Measurements from ENCODE around the gene CD3D.
A peak's percentile ranks its signal among the peaks of the same experiment; 100 is the strongest.

The CD3D gene

GRCh38 chr11:118338637-118339061, 3.9 kb downstream of the CD3D start:
- DNase-seq = peak; percentile 82 to 85

DNA sequence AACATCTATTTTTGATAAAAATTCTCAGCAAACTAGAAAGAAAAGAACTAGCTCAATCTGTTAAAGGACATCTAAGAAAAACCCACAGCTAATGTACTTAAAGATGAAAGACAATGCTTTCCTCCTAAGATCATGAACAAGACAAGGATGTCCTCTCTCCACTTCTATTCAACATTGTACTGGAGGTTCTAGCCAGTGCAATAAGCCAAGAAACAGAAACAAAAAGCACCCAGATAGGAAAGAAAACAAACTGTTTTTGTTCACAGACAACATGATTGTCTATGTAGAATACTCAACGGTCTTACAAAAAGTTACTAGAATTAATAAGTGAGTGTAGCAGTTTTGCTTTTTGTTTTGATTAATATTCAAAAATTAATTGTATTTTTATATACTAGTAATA, 7.8 kb downstream of the CD3D start:
- DNase-seq = no peak

GRCh38 chr11:118328745-118329144, 13.8 kb downstream of the CD3D start:
- no peak for DNase-seq

- no peak for DNase-seq
Measured at GRCh38 chr11:118325283-118325682, 17.2 kb downstream of the CD3D start.

DNA sequence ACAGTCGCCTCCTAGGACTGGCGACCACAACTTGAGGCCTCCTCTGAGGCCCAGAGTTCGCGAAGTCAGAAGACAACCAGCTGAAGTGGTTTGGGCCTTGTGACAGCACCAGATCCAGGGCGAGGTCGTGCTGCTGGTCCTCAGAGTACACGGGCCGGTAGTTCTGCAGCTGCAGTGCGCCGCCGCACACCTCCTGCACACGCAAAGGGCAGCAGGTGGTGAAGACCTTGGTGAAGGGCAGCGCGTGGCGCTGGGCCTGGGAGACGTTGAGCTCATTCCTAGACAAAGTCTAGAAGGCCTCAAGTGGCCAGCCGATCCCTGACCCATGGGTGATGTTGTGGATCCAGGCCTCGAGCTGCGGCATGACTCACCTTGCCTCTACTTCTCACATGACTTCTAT, 19.8 kb downstream of the CD3D start:
- DNase-seq = no peak

GRCh38 chr11:118321386-118322082, 21.0 kb downstream of the CD3D start:
- no peak for DNase-seq

DNA sequence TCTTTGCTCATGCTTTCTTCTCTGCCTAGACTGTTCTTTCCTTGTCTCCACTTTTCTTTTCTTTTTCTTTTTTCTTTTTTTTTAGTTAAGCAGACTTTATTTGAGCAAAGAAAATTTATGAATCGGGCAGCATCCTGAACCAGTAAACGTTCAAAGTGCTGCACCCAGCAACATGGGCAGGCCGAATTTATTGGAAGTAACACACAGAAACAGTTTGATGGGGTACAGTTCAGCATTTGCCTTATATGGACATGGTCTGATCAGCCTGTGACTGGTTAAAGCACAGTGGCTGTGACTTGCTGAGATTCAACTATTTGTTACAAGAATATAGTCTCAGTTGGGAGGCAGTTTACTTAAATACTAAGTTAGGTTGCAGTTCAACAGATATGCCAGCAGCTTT, 22.0 kb downstream of the CD3D start:
- DNase-seq = no peak

- no peak for DNase-seq
Measured at GRCh38 chr11:118319337-118319707, 23.2 kb downstream of the CD3D start.

GRCh38 chr11:118318581-118319336, 23.7 kb downstream of the CD3D start:
- no peak for DNase-seq

- DNase-seq = no peak
Measured at GRCh38 chr11:118318124-118318523, 24.4 kb downstream of the CD3D start.

DNA sequence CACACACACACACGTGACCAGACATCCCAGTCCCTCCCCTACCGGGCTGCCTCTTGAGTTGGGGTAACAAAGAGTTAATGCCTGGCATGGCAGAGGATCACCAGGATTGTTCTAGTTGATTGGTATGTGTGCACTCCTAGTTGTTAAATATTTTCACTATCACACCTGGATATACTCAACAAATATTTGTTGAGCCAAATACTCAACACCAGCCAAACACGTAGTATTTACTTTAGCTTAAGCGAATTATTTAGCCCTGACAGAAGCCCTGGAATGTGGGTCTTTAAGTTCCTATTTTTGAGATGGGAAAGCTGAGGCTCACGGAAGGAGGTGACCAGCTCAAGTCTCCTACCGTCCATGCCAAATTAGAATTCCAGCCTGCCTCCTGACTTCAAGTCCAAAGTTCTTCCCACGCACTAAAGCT, 27.5 kb downstream of the CD3D start:
- no peak for DNase-seq

DNA sequence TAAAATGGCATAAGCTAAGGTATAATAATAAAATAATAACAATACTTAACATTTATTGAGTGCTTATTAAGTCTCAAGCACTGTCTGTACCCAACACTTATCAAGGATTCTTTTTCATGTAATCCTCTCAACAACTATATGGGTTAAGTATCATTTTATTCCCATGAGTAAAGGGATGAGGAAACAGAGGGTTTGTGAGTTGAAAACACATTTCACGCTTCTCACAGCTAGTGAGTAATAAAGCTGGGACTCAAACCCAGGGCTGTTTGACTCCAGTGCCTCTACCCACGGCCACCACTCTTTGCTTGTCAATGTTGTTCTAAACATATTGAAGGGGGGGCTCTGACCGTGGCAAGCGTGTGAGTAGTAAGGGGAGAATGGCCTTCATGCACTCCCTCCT, 29.3 kb downstream of the CD3D start:
- DNase-seq = no peak

DNA sequence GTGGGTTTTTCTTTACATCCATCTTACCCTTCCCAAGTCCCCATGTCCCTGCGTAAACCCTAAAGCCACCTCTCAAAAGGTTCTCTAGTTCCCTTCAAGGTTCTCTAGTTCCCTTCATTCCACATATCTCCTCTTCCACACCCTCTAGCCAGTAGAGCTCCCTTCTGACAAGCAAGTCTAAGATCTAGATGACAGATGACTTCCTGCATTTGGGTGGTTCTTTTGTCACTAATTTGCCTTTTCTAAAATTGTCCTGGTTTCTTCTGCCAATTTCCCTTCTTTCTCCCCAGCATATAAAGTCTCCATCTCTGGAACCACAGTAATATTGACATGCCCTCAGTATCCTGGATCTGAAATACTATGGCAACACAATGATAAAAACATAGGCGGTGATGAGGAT, 30.2 kb downstream of the CD3D start:
- DNase-seq = no peak

DNA sequence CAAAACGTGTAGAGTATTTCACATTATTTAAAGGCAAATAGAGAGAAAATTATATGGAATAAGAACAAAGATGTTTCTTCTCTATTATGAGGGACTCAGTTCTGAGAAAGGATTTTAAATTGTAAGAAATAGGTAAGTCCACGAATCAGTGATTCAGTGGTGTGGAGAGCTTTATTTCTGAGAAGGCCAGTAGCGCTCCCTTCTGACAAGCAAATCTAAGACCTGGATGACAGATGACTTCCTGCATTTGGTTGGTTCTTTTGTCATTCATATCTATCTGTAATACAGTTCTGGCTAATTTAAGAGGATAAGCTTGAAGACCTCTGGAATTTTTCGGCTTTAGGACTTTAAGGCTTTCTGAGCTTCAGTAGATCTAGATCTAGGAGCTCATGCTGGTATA, 31.0 kb downstream of the CD3D start:
- no peak for DNase-seq

GRCh38 chr11:118310781-118311485, 31.6 kb downstream of the CD3D start:
- no peak for DNase-seq

GRCh38 chr11:118310271-118310670, 32.2 kb downstream of the CD3D start:
- DNase-seq = no peak

GRCh38 chr11:118308995-118309528, 33.4 kb downstream of the CD3D start:
- peak in 1 of 2 experiments; percentile 31 for DNase-seq

DNA sequence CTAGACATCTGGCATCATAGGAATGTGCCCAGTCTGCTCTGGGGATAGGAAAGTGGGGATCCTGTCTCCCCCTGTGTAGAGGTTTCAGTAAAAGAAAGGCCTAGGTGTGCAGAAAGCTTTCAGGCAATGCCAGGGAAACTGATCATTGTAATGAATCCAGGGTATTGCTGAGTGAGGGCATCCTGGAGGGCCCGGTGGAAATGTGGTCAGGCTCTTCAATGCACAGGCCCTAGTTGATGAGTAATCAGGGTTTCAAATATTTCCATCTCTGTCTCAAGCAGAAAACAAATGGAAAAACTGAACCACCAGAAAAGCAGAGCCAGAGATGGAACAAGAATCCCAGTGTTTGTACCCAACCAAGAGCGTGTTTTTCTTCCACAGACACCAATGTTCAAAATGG, 35.9 kb downstream of the CD3D start:
- DNase-seq = peak; percentile 55 to 62

GRCh38 chr11:118305726-118306125, 36.8 kb downstream of the CD3D start:
- DNase-seq = no peak

DNA sequence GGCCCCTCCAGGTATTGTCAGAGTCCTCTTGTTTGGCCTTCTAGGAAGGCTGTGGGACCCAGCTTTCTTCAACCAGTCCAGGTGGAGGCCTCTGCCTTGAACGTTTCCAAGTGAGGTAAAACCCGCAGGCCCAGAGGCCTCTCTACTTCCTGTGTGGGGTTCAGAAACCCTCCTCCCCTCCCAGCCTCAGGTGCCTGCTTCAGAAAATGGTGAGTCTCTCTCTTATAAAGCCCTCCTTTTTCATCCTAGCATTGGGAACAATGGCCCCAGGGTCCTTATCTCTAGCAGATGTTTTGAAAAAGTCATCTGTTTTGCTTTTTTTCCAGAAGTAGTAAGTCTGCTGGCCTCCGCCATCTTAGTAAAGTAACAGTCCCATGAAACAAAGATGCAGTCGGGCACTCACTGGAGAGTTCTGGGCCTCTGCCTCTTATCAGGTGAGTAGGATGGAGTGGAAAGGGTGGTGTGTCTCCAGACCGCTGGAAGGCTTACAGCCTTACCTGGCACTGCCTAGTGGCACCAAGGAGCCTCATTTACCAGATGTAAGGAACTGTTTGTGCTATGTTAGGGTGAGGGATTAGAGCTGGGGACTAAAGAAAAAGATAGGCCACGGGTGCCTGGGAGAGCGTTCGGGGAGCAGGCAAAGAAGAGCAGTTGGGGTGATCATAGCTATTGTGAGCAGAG, 37.8 kb downstream of the CD3D start, which contains the start of gene CD3E:
Gene CD3E (plus strand): TSS at position 163 of the 681 bp plus-strand sequence. CDS start 223 bp downstream, at position 386.
- DNase-seq = peak; percentile 43 to 54

- no peak for DNase-seq
Measured at GRCh38 chr11:118304227-118304567, 38.3 kb downstream of the CD3D start.

DNA sequence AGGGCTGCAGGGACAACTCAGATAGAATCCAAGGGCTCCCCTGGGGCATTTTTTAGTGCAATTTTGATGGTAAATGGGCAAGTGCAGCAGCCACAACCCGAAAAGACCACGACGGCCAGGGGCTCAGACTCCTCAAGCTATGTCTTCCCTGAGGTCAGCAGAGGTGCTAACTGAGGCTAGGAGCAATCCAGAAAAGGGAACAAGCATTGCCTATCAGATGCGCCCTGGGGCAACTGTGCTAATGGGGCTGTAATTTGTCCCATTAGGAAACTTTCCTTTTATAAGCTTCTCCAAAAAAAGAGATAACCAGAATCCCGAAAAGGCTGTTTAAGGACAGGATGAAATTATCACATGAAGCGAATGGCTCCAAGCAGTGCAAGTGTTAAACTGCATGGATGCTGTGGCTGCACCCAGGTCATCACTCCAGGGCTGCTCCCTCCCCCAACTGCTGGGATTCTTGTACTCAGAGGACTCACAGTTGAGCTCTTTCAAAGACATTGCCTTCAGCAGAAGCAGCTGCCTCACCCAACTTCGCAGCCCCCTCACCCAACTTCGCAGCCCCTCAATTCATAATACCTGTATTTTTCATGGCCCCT, 40.8 kb downstream of the CD3D start:
- DNase-seq = no peak

All from activated CD4-positive, alpha-beta T cell treated with anti-CD3 and anti-CD28 coated beads, Interleukin-2, amount 50 U/mL, for 4 hours (primary cell).